GM12878 (cell line): Measurements from ENCODE around the gene MNT. TPM values are rescaled to one million over a fixed set of nuclear protein-coding genes. Genes with fewer than 3 reads are reported as not detected.

Experiments used
- ATF7 ChIP-seq: fragments of 450-650 bp; IDR thresholded peaks from 2 replicates; pipeline ENCODE4 v1.6.1; 2016; ENCODE audit warnings: low read depth, mild to moderate bottlenecking
- BCL11A ChIP-seq: IDR thresholded peaks from 2 replicates; pipeline ENCODE4 v1.6.1; 2011; ENCODE audit warnings: low read depth, low read length
- BRCA1 ChIP-seq: IDR thresholded peaks from 2 replicates; pipeline ENCODE4 v1.6.1; 2011; ENCODE audit warnings: low read depth, low read length, improper control_type of control experiment
- CHD4 ChIP-seq: fragments of 200-600 bp; sonication (generic); IDR thresholded peaks from 2 replicates; pipeline ENCODE4 v1.6.1; 2016; ENCODE audit warnings: mild to moderate bottlenecking
- CREB1 ChIP-seq: IDR thresholded peaks from 2 replicates; pipeline ENCODE4 v1.6.1; 2012; ENCODE audit warnings: low read depth, mild to moderate bottlenecking, inconsistent platforms
- GABPA ChIP-seq: IDR thresholded peaks from 2 replicates; pipeline ENCODE4 v1.6.1; 2014; ENCODE audit warnings: antibody characterized with exemption, low read depth, mild to moderate bottlenecking, inconsistent platforms
- IRF5 ChIP-seq: fragments of 450-650 bp; IDR thresholded peaks from 2 replicates; pipeline ENCODE4 v1.6.1; 2017; ENCODE audit warnings: borderline replicate concordance
- NFIC ChIP-seq: IDR thresholded peaks from 2 replicates; pipeline ENCODE4 v1.6.1; 2012; ENCODE audit warnings: low read depth, mild to moderate bottlenecking, inconsistent platforms, low read length, moderate library complexity
- REST ChIP-seq: IDR thresholded peaks from 2 replicates; pipeline ENCODE4 v1.6.1; 2012; ENCODE audit warnings: mild to moderate bottlenecking, low read depth, low read length
- SMAD1 ChIP-seq: fragments of 450-650 bp; IDR thresholded peaks from 2 replicates; pipeline ENCODE4 v1.6.1; 2018; ENCODE audit warnings: mild to moderate bottlenecking, low read depth; ENCODE audit not compliant: partially characterized antibody
- SMARCA5 ChIP-seq: fragments of 450-650 bp; IDR thresholded peaks from 2 replicates; pipeline ENCODE4 v1.6.1; 2017; ENCODE audit warnings: mild to moderate bottlenecking
- STAT1 ChIP-seq: fragments of 450-650 bp; conservative IDR thresholded peaks from 2 replicates; pipeline ENCODE4 v1.6.1; 2014; ENCODE audit warnings: antibody characterized with exemption, mild to moderate bottlenecking
- TCF12 ChIP-seq: IDR thresholded peaks from 2 replicates; pipeline ENCODE4 v1.6.1; 2011; ENCODE audit warnings: low read depth, mild to moderate bottlenecking, low read length
- TCF3 ChIP-seq: IDR thresholded peaks from 2 replicates; pipeline ENCODE4 v1.6.1; 2012; ENCODE audit warnings: low read depth, mild to moderate bottlenecking, low read length, borderline replicate concordance; ENCODE audit not compliant: insufficient read depth
- ZBED1 ChIP-seq: IDR thresholded peaks from 2 replicates; pipeline ENCODE4 v1.6.1; 2016; ENCODE audit warnings: borderline replicate concordance
- ZBTB4 ChIP-seq: fragments of 450-650 bp; formaldehyde crosslinking; IDR thresholded peaks from 2 replicates; pipeline ENCODE4 v1.4.0; 2022; ENCODE audit warnings: mild to moderate bottlenecking, moderate library complexity
- ZNF217 ChIP-seq: fragments of 450-650 bp; IDR thresholded peaks from 2 replicates; pipeline ENCODE4 v1.6.1; 2017; ENCODE audit warnings: antibody characterized with exemption, mild to moderate bottlenecking
- ZNF592 ChIP-seq: fragments of 450-650 bp; IDR thresholded peaks from 2 replicates; pipeline ENCODE4 v1.6.1; 2017; ENCODE audit warnings: mild to moderate bottlenecking, moderate library complexity
- polyA plus RNA-seq, 11 experiments: library from polyadenylated mRNA; depleted of rRNA in 4 of 11; unstranded in 6 of 11; stranded (reverse) in 5 of 11; fragments of >200 nt; fragmentation: Nextera tagmentation in 4 of 11; fragmentation: Illumina TruSeq in 1 of 11; extraction: Ambion mirVana in 4 of 11; extraction: Trizol in 1 of 11; gene quantifications; 1 replicate in 1 of 11; 2 replicates in 10 of 11; pipeline versions ENCODE4 v1.2.1 to v1.2.3, GENCODE V29; 2011 to 2016; ENCODE audit warnings: inconsistent platforms in 2 of 11, missing spikeins in 2 of 11, low read depth in 1 of 11
- total RNA-seq, 4 experiments: library from RNA; depleted of rRNA in 3 of 4; stranded (reverse); fragments of >200 nt in 3 of 4; fragmentation: Illumina TruSeq in 1 of 4; extraction: Trizol in 1 of 4; gene quantifications; 2 replicates each; pipeline versions ENCODE4 v1.2.1 to v1.2.3, GENCODE V29; 2013 to 2021

The MNT gene
- total and polyA plus RNA-seq, 10 of the 15 experiments (the other 5 are each of a cell fraction or from before 2014, with no cell fraction given) = 0.31 to 15.9 (median 3.8) TPM

GRCh38 chr17:2392252-2393173 lies 8.3 kb downstream of the MNT start (continued):
- no peak for TF ChIP-seq GABPA
- TF ChIP-seq TCF12 = peak; percentile 4; the same call in 1 of the 2 replicates
- no peak for TF ChIP-seq STAT1
- no peak for TF ChIP-seq SMARCA5
- TF ChIP-seq IRF5 = no peak
- TF ChIP-seq ZBED1 = no peak
- TF ChIP-seq BCL11A = no peak
- no peak for TF ChIP-seq CHD4
- no peak for TF ChIP-seq TCF3
- no peak for TF ChIP-seq REST
- TF ChIP-seq ZNF592 = no peak
- TF ChIP-seq NFIC = no peak
- no peak for TF ChIP-seq SMAD1
- no peak for TF ChIP-seq BRCA1
- no peak for TF ChIP-seq ATF7
- TF ChIP-seq CREB1 = peak; percentile 58; the same call in 1 of the 2 replicates
- no peak for TF ChIP-seq ZBTB4 (CRISPR knock-in tag)
- no peak for TF ChIP-seq ZNF217
